ENCODE measurements around the gene MAP4K4. TPM values are rescaled to one million over a fixed set of nuclear protein-coding genes. Genes with fewer than 3 reads are reported as not detected.
A peak's percentile ranks its signal among the peaks of the same experiment; 100 is the strongest.
"Not testable (repeated sequence)": the region's sequence is repeated elsewhere in the genome, so short reads cannot be mapped to it uniquely, and the experiment has no call there.

Gene MAP4K4
- total RNA-seq, 1 experiment from 2014 or later = 7.6 TPM

GRCh38 chr2:101766871-101767739 is 69.6 kb downstream of the MAP4K4 start:
- DNase-seq (ENCODE audit: low spot score) = peak; percentile 28

- no peak for DNase-seq (ENCODE audit: low spot score)
Measured at GRCh38 chr2:101768556-101769220, 71.2 kb downstream of the MAP4K4 start.

GRCh38 chr2:101769726-101770125 is 72.2 kb downstream of the MAP4K4 start:
- not testable (repeated sequence) for DNase-seq (ENCODE audit: low spot score)

GRCh38 chr2:101770726-101771125 is 73.2 kb downstream of the MAP4K4 start:
- peak; percentile 81 for DNase-seq (ENCODE audit: low spot score)

- peak; percentile 13 for DNase-seq (ENCODE audit: low spot score)
Measured at GRCh38 chr2:101771227-101771902, 73.9 kb downstream of the MAP4K4 start.

GRCh38 chr2:101771910-101772321 is 74.4 kb downstream of the MAP4K4 start:
- DNase-seq (ENCODE audit: low spot score) = no peak

- no peak for DNase-seq (ENCODE audit: low spot score)
Measured at GRCh38 chr2:101773137-101773536, 75.6 kb downstream of the MAP4K4 start.

- not testable (repeated sequence) for DNase-seq (ENCODE audit: low spot score)
Measured at GRCh38 chr2:101773961-101774360, 76.5 kb downstream of the MAP4K4 start.

- no peak for DNase-seq (ENCODE audit: low spot score)
Measured at GRCh38 chr2:101775092-101775491, 77.6 kb downstream of the MAP4K4 start.

GRCh38 chr2:101775636-101776035 is 78.1 kb downstream of the MAP4K4 start:
- DNase-seq (ENCODE audit: low spot score) = no peak

- DNase-seq (ENCODE audit: low spot score) = no peak
Measured at GRCh38 chr2:101776172-101777043, 78.9 kb downstream of the MAP4K4 start.

- no peak for DNase-seq (ENCODE audit: low spot score)
Measured at GRCh38 chr2:101777337-101777736, 79.8 kb downstream of the MAP4K4 start.

- no peak for DNase-seq (ENCODE audit: low spot score)
Measured at GRCh38 chr2:101778102-101778501, 80.6 kb downstream of the MAP4K4 start.

- no peak for DNase-seq (ENCODE audit: low spot score)
Measured at GRCh38 chr2:101779190-101779589, 81.7 kb downstream of the MAP4K4 start.

GRCh38 chr2:101779656-101780055 is 82.1 kb downstream of the MAP4K4 start:
- no peak for DNase-seq (ENCODE audit: low spot score)

GRCh38 chr2:101781326-101781725 is 83.8 kb downstream of the MAP4K4 start:
- no peak for DNase-seq (ENCODE audit: low spot score)

- no peak for DNase-seq (ENCODE audit: low spot score)
Measured at GRCh38 chr2:101781791-101782426, 84.4 kb downstream of the MAP4K4 start.

GRCh38 chr2:101782427-101782792 is 84.9 kb downstream of the MAP4K4 start:
- DNase-seq (ENCODE audit: low spot score) = no peak

GRCh38 chr2:101787097-101787496 is 89.6 kb downstream of the MAP4K4 start:
- DNase-seq (ENCODE audit: low spot score) = no peak

- DNase-seq (ENCODE audit: low spot score) = no peak
Measured at GRCh38 chr2:101788565-101788964, 91.1 kb downstream of the MAP4K4 start.
